Activated CD4-positive, alpha-beta memory T cell treated with anti-CD3 and anti-CD28 coated beads, Interleukin-2, amount 10 ng/mL, durations not matched to agents 7 days and 5 days (primary cell): ENCODE measurements around the gene MYRF. TPM values are rescaled to one million over a fixed set of nuclear protein-coding genes. Genes with fewer than 3 reads are reported as not detected.

Experiments used
- CTCF ChIA-PET: fragments of 350-600 bp; sonication (Branson Sonifier 250); formaldehyde crosslinking; loops from one replicate; lab custom pipeline; 2021; ENCODE audit warnings: antibody characterized with exemption, inconsistent platforms; lab: Charles Lee
- POLR2A ChIA-PET: fragments of 350-600 bp; sonication (Branson Sonifier 250); formaldehyde crosslinking; loops from one replicate; lab custom pipeline; 2021; ENCODE audit warnings: antibody characterized with exemption; lab: Charles Lee
- DNase-seq: peaks from one replicate; pipeline ENCODE4 v3.0.0-alpha.2; 2020
- H3K27ac Mint-ChIP-seq: one replicate; pipeline ENCODE4 v1.8.0; 2021; ENCODE audit warnings: mild to moderate bottlenecking, mixed read lengths
- H3K27me3 Mint-ChIP-seq: one replicate; pipeline ENCODE4 v1.8.0; 2021; ENCODE audit warnings: mixed read lengths
- H3K36me3 Mint-ChIP-seq: one replicate; pipeline ENCODE4 v1.8.0; 2021; ENCODE audit warnings: low read depth, mixed read lengths
- H3K4me1 Mint-ChIP-seq: one replicate; pipeline ENCODE4 v1.8.0; 2021; ENCODE audit warnings: mixed read lengths
- H3K4me3 Mint-ChIP-seq: one replicate; pipeline ENCODE4 v1.8.0; 2021; ENCODE audit warnings: mild to moderate bottlenecking, mixed read lengths
- H3K9me3 Mint-ChIP-seq: one replicate; pipeline ENCODE4 v1.8.0; 2021; ENCODE audit warnings: mixed read lengths
- total RNA-seq, 2 experiments: library from RNA; stranded (reverse); gene quantifications; one replicate each; pipeline ENCODE4 v1.2.3, GENCODE V29; 2021

Gene MYRF
- total RNA-seq, 2 experiments from 2014 or later, result 4.6 to 4.9 TPM

DNA sequence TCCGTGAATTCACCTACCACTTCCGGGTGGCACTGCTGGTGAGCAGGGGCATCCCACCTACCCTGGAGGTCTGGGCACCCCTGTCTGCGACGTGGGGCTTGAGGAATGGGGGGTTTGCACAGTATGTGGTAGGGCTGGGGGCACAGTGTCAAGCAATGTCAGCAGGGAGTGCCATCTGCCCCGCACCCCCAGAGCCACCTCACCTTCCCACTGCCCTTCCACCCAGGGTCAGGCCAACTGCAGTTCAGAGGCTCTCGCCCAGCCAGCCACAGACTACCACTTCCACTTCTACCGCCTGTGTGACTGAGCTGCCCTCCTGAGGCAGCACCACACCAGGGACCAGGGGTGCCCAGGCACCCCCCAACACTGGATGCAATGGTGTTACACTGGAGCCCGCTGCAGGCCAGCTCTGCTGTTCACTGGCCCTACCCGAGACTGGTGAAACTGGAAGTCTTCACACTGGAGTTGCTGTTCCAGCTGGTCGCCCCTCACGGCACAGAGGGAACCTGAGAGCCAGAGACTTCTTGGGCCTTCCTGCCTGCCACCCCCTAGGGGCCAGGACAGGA, 33.5 kb downstream of the MYRF start:
- no peaks in the 10 kb centered on the region for H3K9me3 Mint-ChIP-seq
- no peaks in the 10 kb centered on the region for H3K27me3 Mint-ChIP-seq
- ChIA-PET CTCF (no interaction called here), POLR2A (no interaction called here)
- DNase-seq, result no peak
- H3K27ac Mint-ChIP-seq, result no peak overlapping the region
- H3K4me1 Mint-ChIP-seq, result peaks cover 17% of the 10 kb centered on the region
- no peak overlapping the region for H3K4me3 Mint-ChIP-seq
- H3K36me3 Mint-ChIP-seq, result peaks cover 43% of the 10 kb centered on the region

DNA sequence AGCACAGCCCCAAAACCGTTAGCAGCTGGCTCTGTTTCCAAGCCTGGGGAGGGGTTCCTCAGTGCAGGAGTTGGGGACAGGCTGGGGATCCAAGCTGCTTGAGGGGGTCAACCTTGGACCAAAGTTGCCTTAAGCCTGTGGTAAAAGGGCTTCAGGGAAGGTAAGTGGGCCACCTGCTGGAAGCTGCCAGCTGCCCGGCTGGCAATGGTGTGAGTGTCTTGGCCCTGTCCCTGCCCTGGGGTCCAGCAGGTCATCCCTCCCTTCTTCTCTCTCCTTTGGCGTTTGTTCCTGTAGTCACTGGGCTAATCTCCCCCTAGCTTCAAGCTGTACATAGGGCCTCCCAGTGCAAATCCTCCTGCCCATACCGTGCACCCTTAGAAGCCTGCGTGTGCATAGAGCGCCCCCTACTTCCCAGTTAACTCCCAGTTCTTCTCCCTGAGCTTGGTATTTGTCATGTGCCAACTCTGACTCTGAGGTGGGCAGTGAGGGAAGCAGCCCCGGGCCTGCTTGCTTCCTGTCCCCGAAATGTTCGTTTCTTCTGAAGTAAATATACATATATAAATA, 35.6 kb downstream of the MYRF start:
- Mint-ChIP-seq H3K9me3 (no peaks in the 10 kb centered on the region), H3K4me3 (no peak overlapping the region), H3K4me1 (peaks cover 23% of the 10 kb centered on the region), H3K27ac (no peak overlapping the region), H3K27me3 (no peaks in the 10 kb centered on the region), H3K36me3 (peaks cover 56% of the 10 kb centered on the region)
- peak; percentile 33 for DNase-seq
- POLR2A ChIA-PET, result interaction anchor here (1.1 to 1.4 kb wide), 2 partner anchors 10 to 13 kb away, joined by 3 to 4 read pairs; no protein-coding TSS in a partner anchor
- CTCF ChIA-PET, result interaction anchor here (0.6 to 2.6 kb wide), 7 partner anchors 9 to 150 kb away, joined by 3 to 14 read pairs (median 5); no protein-coding TSS in a partner anchor

DNA sequence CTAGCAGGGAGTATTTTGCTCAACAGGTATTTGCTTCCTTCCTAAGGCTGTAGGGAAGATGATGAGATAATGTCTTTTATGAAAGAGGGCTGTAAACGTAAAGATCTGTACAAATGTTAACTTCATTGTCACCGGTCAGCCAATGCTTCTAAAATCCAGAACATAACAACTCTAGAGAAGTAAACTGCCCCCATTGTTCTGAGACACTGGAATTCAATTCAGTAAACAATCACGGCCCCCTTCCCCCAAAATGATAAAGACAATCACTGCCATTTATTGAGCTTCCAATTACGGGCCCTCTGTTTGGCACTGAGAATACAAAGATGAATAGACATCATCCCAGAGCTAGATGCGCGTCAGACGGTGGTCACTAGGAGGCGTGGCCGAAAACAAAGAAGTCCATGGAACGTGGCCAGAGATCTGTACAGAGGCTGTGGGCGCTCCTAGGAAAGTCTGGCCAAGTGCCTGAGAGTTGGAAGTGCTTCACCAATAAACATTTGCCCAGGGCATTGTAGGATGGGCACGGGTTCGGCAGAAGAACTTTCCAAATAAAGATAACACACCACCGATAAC, 39.4 kb downstream of the MYRF start:
- Mint-ChIP-seq H3K9me3 (no peaks in the 10 kb centered on the region), H3K4me1 (peaks cover 53% of the 10 kb centered on the region), H3K27me3 (no peaks in the 10 kb centered on the region), H3K4me3 (peak overlapping the region; percentile 94), H3K27ac (peak overlapping the region; percentile 96), H3K36me3 (peaks cover 72% of the 10 kb centered on the region)
- ChIA-PET POLR2A (interaction anchor here (0.6 to 5.5 kb wide), 14 partner anchors 11 to 430 kb away, joined by 3 to 81 read pairs (median 9); partner anchors contain the start of genes CYB561A3, FADS1, FADS2 and FADS3), CTCF (interaction anchor here (0.8 to 2.3 kb wide), 9 partner anchors 9 to 320 kb away, joined by 3 to 12 read pairs (median 3); no protein-coding TSS in a partner anchor)
- peak; percentile 54 for DNase-seq

DNA sequence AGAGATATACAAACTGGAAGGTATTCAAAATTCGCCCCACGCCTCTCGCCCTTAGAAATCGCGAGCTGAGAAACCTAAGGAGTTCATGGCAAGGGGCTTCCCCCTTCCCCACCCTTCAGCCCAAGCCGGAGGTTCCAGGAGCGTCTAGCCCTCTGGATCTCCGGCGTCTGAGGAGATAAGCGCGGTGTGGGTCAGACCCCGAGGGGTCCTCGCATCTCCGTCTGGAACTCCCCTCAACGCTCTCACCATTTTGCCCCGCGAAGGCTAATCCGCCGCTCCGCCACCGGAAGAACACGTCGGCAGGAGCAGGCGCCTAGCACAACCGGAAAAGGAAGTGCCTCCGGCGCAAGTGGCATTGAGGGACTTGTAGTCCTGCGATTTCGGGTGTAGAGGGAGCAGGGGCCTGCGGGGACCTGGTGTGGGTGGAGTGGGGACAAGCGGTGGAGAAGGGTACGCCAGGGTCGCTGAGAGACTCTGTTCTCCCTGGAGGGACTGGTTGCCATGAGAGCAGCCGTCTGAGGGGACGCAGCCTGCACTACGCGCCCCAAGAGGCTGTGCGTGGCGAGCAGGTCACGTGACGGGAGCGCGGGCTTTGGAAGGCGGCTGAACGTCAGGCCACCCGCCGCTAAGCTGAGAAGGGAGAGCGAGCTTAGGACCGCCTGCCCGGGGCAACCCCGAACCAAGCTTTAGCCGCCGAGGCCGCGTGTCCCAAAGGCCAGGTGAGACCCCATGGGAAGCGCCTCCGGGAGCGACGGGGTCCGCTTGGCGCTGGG, 40.1 kb downstream of the MYRF start, which contains the start of the genes FEN1 and TMEM258:
FEN1 (plus strand) TSS at position 602 of the 773 bp plus-strand sequence. CDS start 2,451 bp downstream, outside the sequence.
TMEM258 (minus strand) TSS at position 290 of the 773 bp plus-strand sequence; CDS start at position 249, 41 bp downstream.
- POLR2A ChIA-PET, result interaction anchor here (0.6 to 5.5 kb wide), 26 partner anchors 8 to 1089 kb away, joined by 3 to 81 read pairs (median 4); partner anchors contain the start of genes CYB561A3, FADS1, FADS2 and FADS3
- peak; percentile 90 for DNase-seq
- peaks cover 77% of the 10 kb centered on the region for H3K36me3 Mint-ChIP-seq
- peak within 1 kb of the TSS; percentile 94 for H3K4me3 Mint-ChIP-seq
- no peaks in the 10 kb centered on the region for H3K27me3 Mint-ChIP-seq
- peak within 1 kb of the TSS; percentile 96 for H3K27ac Mint-ChIP-seq
- H3K9me3 Mint-ChIP-seq, result no peaks in the 10 kb centered on the region
- H3K4me1 Mint-ChIP-seq, result peaks cover 60% of the 10 kb centered on the region
- CTCF ChIA-PET, result interaction anchor here (0.8 to 2.5 kb wide), 12 partner anchors 9 to 545 kb away, joined by 3 to 12 read pairs (median 4); partner anchors contain the start of genes FADS2 and INCENP

DNA sequence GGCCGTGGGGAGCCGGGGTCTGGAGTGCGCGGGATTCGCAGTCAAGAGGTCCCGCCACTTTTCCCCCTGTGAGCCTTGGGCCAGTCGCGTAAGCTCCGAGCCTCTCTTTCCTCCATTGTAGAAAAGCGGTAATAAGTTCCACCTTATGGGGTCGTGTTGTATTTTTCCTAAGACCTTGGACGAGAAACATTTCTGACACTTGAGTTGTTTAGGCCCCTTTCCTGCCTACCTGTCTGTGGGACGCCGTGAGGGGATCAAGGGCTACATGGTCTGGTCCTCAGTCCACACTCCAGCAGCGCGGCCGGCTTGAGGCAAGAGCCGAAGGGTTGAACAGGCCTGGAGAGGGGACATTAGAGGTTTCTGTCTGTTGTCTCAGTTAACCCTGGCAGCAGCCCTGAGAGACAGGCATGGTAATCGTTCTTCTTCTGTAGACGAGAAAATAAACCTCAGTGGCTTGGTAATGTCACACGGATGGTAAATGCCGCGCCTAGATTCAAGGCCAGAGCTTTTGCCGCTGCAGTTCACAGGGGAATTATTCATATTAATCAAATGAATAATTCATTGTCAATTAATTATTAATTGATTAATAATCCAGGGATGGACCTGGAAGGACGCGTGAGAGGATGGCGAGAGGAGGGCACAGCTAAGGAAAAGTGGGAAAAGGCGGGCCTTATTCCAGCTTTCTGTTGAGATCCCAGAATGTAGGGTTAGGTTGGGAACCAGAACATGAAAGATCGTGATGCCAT, 40.8 kb downstream of the MYRF start:
- H3K27ac Mint-ChIP-seq, result peak overlapping the region; percentile 96
- peaks cover 63% of the 10 kb centered on the region for H3K4me1 Mint-ChIP-seq
- H3K27me3 Mint-ChIP-seq, result no peaks in the 10 kb centered on the region
- CTCF ChIA-PET, result interaction anchor here (0.8 to 2.5 kb wide), 8 partner anchors 15 to 545 kb away, joined by 3 to 12 read pairs (median 4); partner anchors contain the start of genes FADS2 and INCENP
- H3K36me3 Mint-ChIP-seq, result peaks cover 78% of the 10 kb centered on the region
- H3K9me3 Mint-ChIP-seq, result no peaks in the 10 kb centered on the region
- DNase-seq, result no peak
- H3K4me3 Mint-ChIP-seq, result peak overlapping the region; percentile 94
- POLR2A ChIA-PET, result interaction anchor here (0.6 to 5.5 kb wide), 24 partner anchors 9 to 1088 kb away, joined by 3 to 81 read pairs (median 4); partner anchors contain the start of genes FADS1, FADS2, FADS3 and FTH1

DNA sequence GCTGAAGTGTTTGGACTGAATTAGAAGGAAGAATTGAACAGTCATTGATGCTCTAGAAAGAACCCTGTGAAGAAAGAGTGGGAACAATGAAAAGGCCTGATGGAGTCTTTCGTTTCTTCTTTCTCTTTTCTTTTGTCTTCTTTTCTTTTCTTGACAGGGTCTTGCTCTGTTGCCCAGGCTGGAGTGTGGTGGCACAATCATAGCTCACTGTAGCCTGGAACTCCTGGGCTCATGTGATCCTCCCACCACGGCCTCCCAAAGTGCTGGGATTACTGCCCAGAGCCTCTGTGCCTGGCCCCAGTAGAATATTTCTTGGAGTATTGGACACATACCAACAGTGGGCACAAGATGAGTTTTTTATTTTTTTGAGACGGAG, 41.4 kb downstream of the MYRF start:
- Mint-ChIP-seq H3K9me3 (no peaks in the 10 kb centered on the region), H3K4me3 (peak overlapping the region; percentile 94), H3K4me1 (peaks cover 66% of the 10 kb centered on the region), H3K36me3 (peaks cover 78% of the 10 kb centered on the region), H3K27me3 (no peaks in the 10 kb centered on the region), H3K27ac (peak overlapping the region; percentile 96)
- POLR2A ChIA-PET, result interaction anchor here (1.2 to 5.5 kb wide), 10 partner anchors 9 to 288 kb away, joined by 3 to 81 read pairs (median 22); partner anchors contain the start of genes FADS1, FADS2 and FTH1
- no peak for DNase-seq
- CTCF ChIA-PET, result interaction anchor here (1.4 to 2.5 kb wide), 2 partner anchors 16 to 314 kb away, joined by 4 to 5 read pairs; no protein-coding TSS in a partner anchor

DNA sequence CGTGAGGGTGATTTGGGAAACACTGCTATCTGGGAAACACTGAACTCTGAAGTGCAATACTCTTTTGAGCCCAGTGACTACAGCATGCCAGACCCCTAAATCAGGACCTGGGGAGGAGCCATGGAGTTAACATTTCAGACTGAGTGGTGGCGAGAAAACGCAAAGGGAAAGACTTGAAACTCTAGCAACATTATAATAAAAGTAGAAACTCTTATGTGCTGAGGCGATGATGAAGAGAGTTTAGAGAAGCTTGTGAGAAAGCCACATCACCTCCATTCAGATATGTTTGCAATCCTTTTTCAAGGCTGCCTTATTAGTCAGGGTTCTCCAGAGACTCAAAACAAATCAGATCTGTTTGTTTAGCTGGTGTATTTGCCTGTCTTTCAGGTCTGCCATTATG, 42.1 kb downstream of the MYRF start:
- POLR2A ChIA-PET, result interaction anchor here (0.9 to 5.5 kb wide), 3 partner anchors 9 to 34 kb away, joined by 3 to 81 read pairs (median 44); partner anchors contain the start of genes FADS1 and FADS2
- peak overlapping the region; percentile 19 for H3K4me3 Mint-ChIP-seq

DNA sequence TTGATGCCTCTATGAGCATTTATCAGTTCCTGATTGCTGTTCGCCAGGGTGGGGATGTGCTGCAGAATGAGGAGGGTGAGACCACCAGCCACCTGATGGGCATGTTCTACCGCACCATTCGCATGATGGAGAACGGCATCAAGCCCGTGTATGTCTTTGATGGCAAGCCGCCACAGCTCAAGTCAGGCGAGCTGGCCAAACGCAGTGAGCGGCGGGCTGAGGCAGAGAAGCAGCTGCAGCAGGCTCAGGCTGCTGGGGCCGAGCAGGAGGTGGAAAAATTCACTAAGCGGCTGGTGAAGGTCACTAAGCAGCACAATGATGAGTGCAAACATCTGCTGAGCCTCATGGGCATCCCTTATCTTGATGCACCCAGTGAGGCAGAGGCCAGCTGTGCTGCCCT, 43.0 kb downstream of the MYRF start:
- H3K36me3 Mint-ChIP-seq, result peaks cover 75% of the 10 kb centered on the region
- H3K27me3 Mint-ChIP-seq, result no peaks in the 10 kb centered on the region
- POLR2A ChIA-PET, result interaction anchor here (5.2 to 5.5 kb wide), 2 partner anchors 19 to 33 kb away, joined by 44 to 81 read pairs; partner anchors contain the start of genes FADS1 and FADS2
- CTCF ChIA-PET, result interaction anchor here (3.2 to 5.2 kb wide), 3 partner anchors 19 to 286 kb away, joined by 39 to 81 read pairs (median 41); partner anchors contain the start of gene FADS1
- H3K9me3 Mint-ChIP-seq, result no peaks in the 10 kb centered on the region
- peaks cover 65% of the 10 kb centered on the region for H3K4me1 Mint-ChIP-seq
- H3K4me3 Mint-ChIP-seq, result peak overlapping the region; percentile 40
- DNase-seq, result no peak
- H3K27ac Mint-ChIP-seq, result no peak overlapping the region

More for the DNA sequence above, 42.1 kb downstream of the MYRF start:
- Mint-ChIP-seq H3K4me1 (peaks cover 68% of the 10 kb centered on the region), H3K36me3 (peaks cover 78% of the 10 kb centered on the region), H3K27me3 (no peaks in the 10 kb centered on the region), H3K9me3 (no peaks in the 10 kb centered on the region), H3K27ac (no peak overlapping the region)
- CTCF ChIA-PET, result interaction anchor here (1.4 to 5.2 kb wide), 3 partner anchors 17 to 314 kb away, joined by 4 to 81 read pairs (median 5); partner anchors contain the start of gene FADS1
- DNase-seq, result no peak

DNA sequence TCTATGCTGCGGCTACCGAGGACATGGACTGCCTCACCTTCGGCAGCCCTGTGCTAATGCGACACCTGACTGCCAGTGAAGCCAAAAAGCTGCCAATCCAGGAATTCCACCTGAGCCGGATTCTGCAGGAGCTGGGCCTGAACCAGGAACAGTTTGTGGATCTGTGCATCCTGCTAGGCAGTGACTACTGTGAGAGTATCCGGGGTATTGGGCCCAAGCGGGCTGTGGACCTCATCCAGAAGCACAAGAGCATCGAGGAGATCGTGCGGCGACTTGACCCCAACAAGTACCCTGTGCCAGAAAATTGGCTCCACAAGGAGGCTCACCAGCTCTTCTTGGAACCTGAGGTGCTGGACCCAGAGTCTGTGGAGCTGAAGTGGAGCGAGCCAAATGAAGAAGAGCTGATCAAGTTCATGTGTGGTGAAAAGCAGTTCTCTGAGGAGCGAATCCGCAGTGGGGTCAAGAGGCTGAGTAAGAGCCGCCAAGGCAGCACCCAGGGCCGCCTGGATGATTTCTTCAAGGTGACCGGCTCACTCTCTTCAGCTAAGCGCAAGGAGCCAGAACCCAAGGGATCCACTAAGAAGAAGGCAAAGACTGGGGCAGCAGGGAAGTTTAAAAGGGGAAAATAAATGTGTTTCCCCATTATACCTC, 43.6 kb downstream of the MYRF start:
- Mint-ChIP-seq H3K27ac (no peak overlapping the region), H3K36me3 (peaks cover 73% of the 10 kb centered on the region), H3K27me3 (no peaks in the 10 kb centered on the region), H3K4me3 (no peak overlapping the region), H3K9me3 (no peaks in the 10 kb centered on the region), H3K4me1 (peaks cover 63% of the 10 kb centered on the region)
- ChIA-PET POLR2A (interaction anchor here (2.1 to 5.5 kb wide), 4 partner anchors 11 to 32 kb away, joined by 14 to 81 read pairs (median 22); partner anchors contain the start of genes FADS1 and FADS2), CTCF (interaction anchor here (0.9 to 5.2 kb wide), 15 partner anchors 8 to 316 kb away, joined by 3 to 81 read pairs (median 13); partner anchors contain the start of genes FADS1 and FTH1)
- DNase-seq, result no peak

DNA sequence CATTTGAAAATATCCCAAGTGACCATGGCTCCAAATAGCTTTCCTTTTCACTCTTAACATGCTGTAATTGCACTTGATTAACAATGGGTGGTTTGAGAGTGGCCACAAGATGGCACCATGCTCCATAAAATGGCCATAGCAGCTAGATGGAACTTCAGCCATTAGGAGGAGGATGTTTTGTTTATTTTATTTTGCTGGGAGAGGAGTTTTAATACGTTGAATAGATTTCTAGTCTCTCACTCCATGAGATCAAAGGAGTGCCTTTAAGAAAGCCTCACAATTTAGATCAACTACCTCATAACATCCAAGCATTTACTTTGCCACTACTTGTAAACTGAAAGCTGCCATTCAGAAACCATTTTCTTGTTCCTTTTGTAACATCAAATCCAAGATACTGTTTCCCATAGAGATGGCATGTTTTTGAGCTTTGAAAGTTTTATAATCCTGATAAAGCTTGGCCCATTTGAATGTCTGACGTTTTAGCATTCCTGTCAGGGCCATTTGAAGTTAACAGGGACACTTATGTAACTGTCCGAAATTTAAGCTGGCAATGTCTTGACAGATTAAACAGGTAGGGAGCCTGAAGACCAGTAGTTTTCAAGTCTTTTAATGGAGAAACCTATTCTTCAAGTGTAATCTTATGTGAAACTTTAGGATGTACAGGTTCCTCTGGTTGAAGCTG, 45.0 kb downstream of the MYRF start:
- Mint-ChIP-seq H3K27me3 (no peaks in the 10 kb centered on the region), H3K4me1 (peaks cover 57% of the 10 kb centered on the region), H3K4me3 (no peak overlapping the region), H3K9me3 (no peaks in the 10 kb centered on the region), H3K27ac (peak overlapping the region; percentile 24), H3K36me3 (peaks cover 71% of the 10 kb centered on the region)
- ChIA-PET CTCF (interaction anchor here (0.7 to 5.2 kb wide), 34 partner anchors 9 to 327 kb away, joined by 3 to 81 read pairs (median 5); partner anchors contain the start of genes FADS1, FADS2, FADS3 and FTH1), POLR2A (interaction anchor here (0.8 to 4.0 kb wide), 12 partner anchors 9 to 310 kb away, joined by 3 to 29 read pairs (median 4); partner anchors contain the start of genes FADS1, FADS2 and FADS3)
- peak; percentile 81 for DNase-seq
